ENCODE results near the gene CNMD. TPM values are rescaled to one million over a fixed set of nuclear protein-coding genes. Genes with fewer than 3 reads are reported as not detected.
"Not testable (repeated sequence)": the region's sequence is repeated elsewhere in the genome, so short reads cannot be mapped to it uniquely, and the experiment has no call there.

Gene CNMD
- polyA plus RNA-seq, 3 donors, result not detected

DNA sequence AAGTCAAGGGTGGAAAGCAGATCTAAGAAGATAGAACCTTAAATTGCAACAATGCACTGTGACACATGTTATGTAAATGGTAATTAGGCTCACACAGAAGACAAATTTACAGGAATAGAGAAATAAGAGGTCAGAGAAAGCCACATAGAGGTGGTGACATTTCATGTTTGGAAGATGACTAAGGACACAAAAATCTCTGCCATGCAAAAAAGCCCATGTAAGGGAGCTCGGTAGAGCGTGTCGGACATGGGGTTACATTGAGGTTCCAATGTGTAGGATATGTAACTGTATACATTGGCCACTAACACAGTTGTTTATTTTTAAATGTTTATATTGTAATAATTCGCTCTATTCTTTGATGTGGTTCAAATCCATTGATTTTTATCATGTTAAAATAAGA is 53.2 kb downstream of the CNMD start:
- intact Hi-C loops (cut with micrococcal nuclease), result no loop called here
- H3K36me3 Mint-ChIP-seq, result peaks cover 65 to 87% of the 10 kb centered on the region in 2 donors
- Histone ChIP-seq H3K4me3 (replicated peaks in 1 of 3; ENCODE audit: low read depth in 2 of 3, low read length in 3 of 3) (no peak overlapping the region), H3K9ac (ENCODE audit: insufficient read depth, low read length, poor library complexity, severe bottlenecking) (no peak overlapping the region), H3K4me2 (replicated peaks; ENCODE audit: extremely low read depth, low read length, poor library complexity, severe bottlenecking) (no peak overlapping the region), H3K27ac (ENCODE audit: low read depth in 1 of 2, low read length in 2 of 2) (no peak overlapping the region), H3K79me2 (ENCODE audit: insufficient read depth, low read length) (no peaks in the 10 kb centered on the region), H3K9me3 (replicated peaks in 1 of 2; ENCODE audit: control insufficient read depth in 1 of 2, insufficient read depth in 1 of 2, low read length in 2 of 2) (no peaks in the 10 kb centered on the region), H3K36me3 (replicated peaks in 1 of 2; ENCODE audit: control insufficient read depth in 1 of 2, insufficient read depth in 2 of 2, low read length in 2 of 2) (peaks cover 64 to 91% of the 10 kb centered on the region in 2 donors), H4K20me1 (ENCODE audit: insufficient read depth, low read length) (no peaks in the 10 kb centered on the region), H3K4me1 (ENCODE audit: control insufficient read depth in 1 of 2, insufficient read depth in 2 of 2, low read length in 2 of 2) (no peaks in the 10 kb centered on the region), H2AFZ (ENCODE audit: insufficient read depth, low read depth, low read length, poor library complexity, severe bottlenecking) (no peak overlapping the region), H3K27me3 (ENCODE audit: control insufficient read depth in 2 of 2, insufficient read depth in 2 of 2, low read length in 2 of 2) (no peaks in the 10 kb centered on the region)
- TF ChIP-seq, protein P1, sequence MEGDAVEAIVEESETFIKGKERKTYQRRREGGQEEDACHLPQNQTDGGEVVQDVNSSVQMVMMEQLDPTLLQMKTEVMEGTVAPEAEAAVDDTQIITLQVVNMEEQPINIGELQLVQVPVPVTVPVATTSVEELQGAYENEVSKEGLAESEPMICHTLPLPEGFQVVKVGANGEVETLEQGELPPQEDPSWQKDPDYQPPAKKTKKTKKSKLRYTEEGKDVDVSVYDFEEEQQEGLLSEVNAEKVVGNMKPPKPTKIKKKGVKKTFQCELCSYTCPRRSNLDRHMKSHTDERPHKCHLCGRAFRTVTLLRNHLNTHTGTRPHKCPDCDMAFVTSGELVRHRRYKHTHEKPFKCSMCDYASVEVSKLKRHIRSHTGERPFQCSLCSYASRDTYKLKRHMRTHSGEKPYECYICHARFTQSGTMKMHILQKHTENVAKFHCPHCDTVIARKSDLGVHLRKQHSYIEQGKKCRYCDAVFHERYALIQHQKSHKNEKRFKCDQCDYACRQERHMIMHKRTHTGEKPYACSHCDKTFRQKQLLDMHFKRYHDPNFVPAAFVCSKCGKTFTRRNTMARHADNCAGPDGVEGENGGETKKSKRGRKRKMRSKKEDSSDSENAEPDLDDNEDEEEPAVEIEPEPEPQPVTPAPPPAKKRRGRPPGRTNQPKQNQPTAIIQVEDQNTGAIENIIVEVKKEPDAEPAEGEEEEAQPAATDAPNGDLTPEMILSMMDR (IDR thresholded peaks at IDR 0.05), result no peak
- H3K27ac Mint-ChIP-seq, result no peak overlapping the region
- WGBS (ENCODE audit: insufficient coverage), result no CpG with 5 or more reads among the region's 4 CpGs
- H3K9me3 Mint-ChIP-seq, result peaks cover 0 to 2% (median 0%) of the 10 kb centered on the region in 7 donors
- peaks cover 0 to 4% (median 0%) of the 10 kb centered on the region in 3 donors for H3K27me3 Mint-ChIP-seq (ENCODE audit: low read depth in 3 of 3)
- no peak overlapping the region for H3K4me3 Mint-ChIP-seq
- no peak for DNase-seq
- H3K4me1 Mint-ChIP-seq, result no peaks in the 10 kb centered on the region

DNA sequence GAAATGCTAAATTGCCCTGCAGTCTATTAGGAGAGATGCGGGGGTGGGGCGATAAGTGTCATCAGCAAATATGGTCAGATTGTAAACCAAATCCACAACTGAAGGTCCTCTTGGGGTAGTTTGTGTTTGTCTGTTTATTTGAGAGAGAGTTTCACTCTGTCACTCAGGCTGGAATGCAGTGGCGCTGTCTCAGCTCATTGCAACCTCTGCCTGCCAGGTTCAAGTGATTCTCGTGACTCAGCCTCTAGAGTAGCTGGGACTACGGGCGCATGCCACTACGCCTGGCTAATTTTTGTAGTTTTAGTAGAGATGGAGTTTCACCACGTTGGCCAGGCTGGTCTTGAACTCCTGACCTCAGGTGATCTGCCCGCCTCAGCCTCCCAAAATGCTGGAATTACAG is 53.8 kb downstream of the CNMD start:
- H3K4me3 ChIP-seq (replicated peaks in 1 of 3; ENCODE audit: low read depth in 2 of 3, low read length in 3 of 3); H3K9me3 ChIP-seq (replicated peaks in 1 of 2; ENCODE audit: control insufficient read depth in 1 of 2, insufficient read depth in 1 of 2, low read length in 2 of 2); H3K79me2 ChIP-seq (ENCODE audit: insufficient read depth, low read length); H3K9ac ChIP-seq (ENCODE audit: insufficient read depth, low read length, poor library complexity, severe bottlenecking); H3K27ac Mint-ChIP-seq; H3K4me1 Mint-ChIP-seq; H3K27me3 Mint-ChIP-seq (ENCODE audit: low read depth in 3 of 3); H3K4me3 Mint-ChIP-seq; H4K20me1 ChIP-seq (ENCODE audit: insufficient read depth, low read length); H3K4me2 ChIP-seq (replicated peaks; ENCODE audit: extremely low read depth, low read length, poor library complexity, severe bottlenecking); H2AFZ ChIP-seq (ENCODE audit: insufficient read depth, low read depth, low read length, poor library complexity, severe bottlenecking); intact Hi-C loops (cut with micrococcal nuclease); DNase-seq; H3K4me1 ChIP-seq (ENCODE audit: control insufficient read depth in 1 of 2, insufficient read depth in 2 of 2, low read length in 2 of 2); H3K27ac ChIP-seq (ENCODE audit: low read depth in 1 of 2, low read length in 2 of 2); H3K9me3 Mint-ChIP-seq; H3K27me3 ChIP-seq (ENCODE audit: control insufficient read depth in 2 of 2, insufficient read depth in 2 of 2, low read length in 2 of 2): not testable (repeated sequence)
- peaks cover 67 to 91% of the 10 kb centered on the region in 2 donors for H3K36me3 ChIP-seq (replicated peaks in 1 of 2; ENCODE audit: control insufficient read depth in 1 of 2, insufficient read depth in 2 of 2, low read length in 2 of 2)
- WGBS (ENCODE audit: insufficient coverage), result 100% methylated on average over 6 of the region's 9 CpGs
- peaks cover 66 to 87% of the 10 kb centered on the region in 2 donors for H3K36me3 Mint-ChIP-seq
